ENCODE measurements around the gene MAMDC4.

Gene MAMDC4

GRCh38 chr9:136849038-136849959 is 2.8 kb upstream of the MAMDC4 start, which contains the start of gene PHPT1:
PHPT1 (plus strand) TSS chr9:136849409; CDS start chr9:136849431, 22 bp downstream.
- DNase-seq (ENCODE audit: low read depth in 2 of 2, low spot score in 1 of 2), result peak; percentile 87 to 91

- no peak for DNase-seq (ENCODE audit: low read depth in 2 of 2, low spot score in 1 of 2)
Observed at GRCh38 chr9:136849960-136850865, 1.9 kb upstream of the MAMDC4 start.

- no peak for DNase-seq (ENCODE audit: low read depth in 2 of 2, low spot score in 1 of 2)
Observed at GRCh38 chr9:136850866-136851775, 1.0 kb upstream of the MAMDC4 start.

- DNase-seq (ENCODE audit: low read depth in 2 of 2, low spot score in 1 of 2), result no peak
Observed at GRCh38 chr9:136852664-136853595, 784 bp downstream of the MAMDC4 start.

DNA sequence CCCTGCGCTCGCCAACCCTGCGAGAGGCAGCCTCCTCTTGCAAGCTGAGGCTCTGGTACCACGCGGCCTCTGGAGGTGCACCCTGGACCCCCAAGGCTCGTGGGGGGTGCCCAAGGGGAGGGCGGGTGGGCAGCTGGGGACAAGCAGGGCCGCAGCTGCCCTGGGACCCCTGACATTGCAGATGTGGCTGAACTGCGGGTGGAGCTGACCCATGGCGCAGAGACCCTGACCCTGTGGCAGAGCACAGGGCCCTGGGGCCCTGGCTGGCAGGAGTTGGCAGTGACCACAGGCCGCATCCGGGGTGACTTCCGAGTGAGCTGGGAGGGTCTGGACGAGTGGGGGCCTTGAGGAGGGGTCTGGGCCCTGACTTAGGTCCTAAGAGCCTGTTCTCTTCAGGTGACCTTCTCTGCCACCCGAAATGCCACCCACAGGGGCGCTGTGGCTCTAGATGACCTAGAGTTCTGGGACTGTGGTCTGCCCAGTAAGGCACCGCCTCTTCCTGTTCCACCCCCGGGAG is 1.5 kb downstream of the MAMDC4 start:
- no peak for DNase-seq (ENCODE audit: low read depth in 2 of 2, low spot score in 1 of 2)

DNA sequence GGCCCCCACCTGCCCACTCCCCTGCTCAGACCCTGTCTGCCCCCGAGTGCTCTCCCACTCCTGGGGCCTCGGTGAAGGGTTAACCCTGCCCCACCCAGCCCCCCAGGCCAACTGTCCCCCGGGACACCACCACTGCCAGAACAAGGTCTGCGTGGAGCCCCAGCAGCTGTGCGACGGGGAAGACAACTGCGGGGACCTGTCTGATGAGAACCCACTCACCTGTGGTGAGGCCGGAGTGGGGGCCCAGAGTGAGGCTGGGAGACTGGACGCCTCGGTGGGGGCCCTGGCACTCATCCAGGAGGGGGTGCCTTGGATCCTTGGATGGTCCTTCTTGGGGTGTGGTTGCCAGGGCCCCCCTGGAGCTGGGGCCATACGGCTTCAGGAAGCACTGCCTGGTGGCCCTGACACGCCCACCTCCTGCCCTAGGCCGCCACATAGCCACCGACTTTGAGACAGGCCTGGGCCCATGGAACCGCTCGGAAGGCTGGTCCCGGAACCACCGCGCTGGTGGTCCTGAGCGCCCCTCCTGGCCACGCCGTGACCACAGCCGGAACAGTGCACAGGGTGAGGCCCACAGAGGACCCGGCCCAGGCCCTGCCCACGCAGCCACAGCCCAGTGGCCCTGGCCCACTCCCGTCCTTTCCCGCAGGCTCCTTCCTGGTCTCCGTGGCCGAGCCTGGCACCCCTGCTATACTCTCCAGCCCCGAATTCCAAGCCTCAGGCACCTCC is 2.1 kb downstream of the MAMDC4 start:
- no peak for DNase-seq (ENCODE audit: low read depth in 2 of 2, low spot score in 1 of 2)

DNA sequence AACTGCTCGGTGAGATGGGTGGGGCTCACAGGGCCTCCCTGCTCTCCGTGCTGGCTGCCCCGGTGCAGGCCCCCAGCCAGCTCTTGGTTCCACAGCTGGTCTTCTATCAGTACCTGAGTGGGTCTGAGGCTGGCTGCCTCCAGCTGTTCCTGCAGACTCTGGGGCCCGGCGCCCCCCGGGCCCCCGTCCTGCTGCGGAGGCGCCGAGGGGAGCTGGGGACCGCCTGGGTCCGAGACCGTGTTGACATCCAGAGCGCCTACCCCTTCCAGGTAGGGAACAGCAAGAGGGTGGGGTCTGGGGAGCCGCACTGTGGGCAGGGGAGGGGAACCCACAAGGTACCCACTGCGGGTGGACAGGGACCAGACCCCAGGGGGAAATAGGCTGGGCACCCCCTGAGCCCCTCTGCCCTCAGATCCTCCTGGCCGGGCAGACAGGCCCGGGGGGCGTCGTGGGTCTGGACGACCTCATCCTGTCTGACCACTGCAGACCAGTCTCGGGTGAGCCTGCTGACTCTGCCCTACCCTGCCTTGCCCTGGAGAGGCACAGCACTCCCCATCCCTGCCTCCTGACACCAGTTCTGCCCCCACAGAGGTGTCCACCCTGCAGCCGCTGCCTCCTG is 2.8 kb downstream of the MAMDC4 start:
- DNase-seq (ENCODE audit: low read depth in 2 of 2, low spot score in 1 of 2), result no peak

DNA sequence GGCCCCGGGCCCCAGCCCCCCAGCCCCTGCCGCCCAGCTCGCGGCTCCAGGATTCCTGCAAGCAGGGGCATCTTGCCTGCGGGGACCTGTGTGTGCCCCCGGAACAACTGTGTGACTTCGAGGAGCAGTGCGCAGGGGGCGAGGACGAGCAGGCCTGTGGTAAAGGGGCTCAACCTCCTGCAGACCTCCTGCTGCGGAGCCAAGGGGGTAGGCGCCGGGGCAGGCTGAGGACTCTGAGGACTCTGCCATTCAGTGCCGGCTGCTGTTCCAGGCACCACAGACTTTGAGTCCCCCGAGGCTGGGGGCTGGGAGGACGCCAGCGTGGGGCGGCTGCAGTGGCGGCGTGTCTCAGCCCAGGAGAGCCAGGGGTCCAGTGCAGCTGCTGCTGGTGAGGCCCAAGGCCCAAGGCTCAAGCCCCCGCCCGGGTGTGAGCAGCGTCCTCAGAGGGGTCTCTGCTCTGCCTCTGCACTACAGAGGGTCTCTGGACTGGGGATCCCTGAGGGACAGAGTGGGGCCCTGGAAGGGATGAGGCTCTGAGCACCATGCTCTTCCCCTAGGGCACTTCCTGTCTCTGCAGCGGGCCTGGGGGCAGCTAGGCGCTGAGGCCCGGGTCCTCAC is 3.4 kb downstream of the MAMDC4 start:
- no peak for DNase-seq (ENCODE audit: low read depth in 2 of 2, low spot score in 1 of 2)

DNA sequence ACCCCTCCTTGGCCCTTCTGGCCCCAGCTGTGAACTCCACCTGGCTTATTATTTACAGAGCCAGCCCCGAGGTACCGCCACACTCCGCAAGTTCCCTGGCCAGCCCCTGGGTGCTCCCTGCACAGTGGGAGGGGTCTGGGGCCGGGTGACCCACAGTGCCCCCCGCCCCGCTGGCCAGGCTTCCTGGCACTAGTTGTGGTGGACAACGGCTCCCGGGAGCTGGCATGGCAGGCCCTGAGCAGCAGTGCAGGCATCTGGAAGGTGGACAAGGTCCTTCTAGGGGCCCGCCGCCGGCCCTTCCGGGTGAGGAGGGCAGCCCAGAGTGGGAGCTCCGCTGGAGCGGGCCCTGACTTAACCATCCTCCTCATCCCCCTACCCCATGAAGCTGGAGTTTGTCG is 3.9 kb downstream of the MAMDC4 start:
- DNase-seq (ENCODE audit: low read depth in 2 of 2, low spot score in 1 of 2), result no peak

DNA sequence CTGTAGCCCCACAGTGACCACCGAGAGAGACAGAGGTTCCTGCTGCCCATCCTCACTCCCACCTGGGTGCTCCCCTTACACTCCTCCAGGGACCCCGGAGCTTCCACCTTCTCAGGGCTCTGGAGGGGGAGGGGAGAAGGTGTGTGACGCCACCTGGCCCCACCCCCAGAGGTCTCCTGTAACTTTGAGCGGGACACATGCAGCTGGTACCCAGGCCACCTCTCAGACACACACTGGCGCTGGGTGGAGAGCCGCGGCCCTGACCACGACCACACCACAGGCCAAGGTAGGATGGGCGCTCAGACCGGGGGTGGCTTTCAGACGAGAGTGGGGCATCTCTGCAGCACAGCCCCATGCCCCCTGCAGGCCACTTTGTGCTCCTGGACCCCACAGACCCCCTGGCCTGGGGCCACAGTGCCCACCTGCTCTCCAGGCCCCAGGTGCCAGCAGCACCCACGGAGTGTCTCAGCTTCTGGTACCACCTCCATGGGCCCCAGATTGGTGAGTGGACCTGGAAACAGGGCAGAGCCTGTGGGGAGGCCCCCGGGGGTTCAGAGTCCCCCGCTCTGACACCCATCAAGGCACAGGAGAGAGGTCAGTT is 4.5 kb downstream of the MAMDC4 start:
- no peak for DNase-seq (ENCODE audit: low read depth in 2 of 2, low spot score in 1 of 2)

DNA sequence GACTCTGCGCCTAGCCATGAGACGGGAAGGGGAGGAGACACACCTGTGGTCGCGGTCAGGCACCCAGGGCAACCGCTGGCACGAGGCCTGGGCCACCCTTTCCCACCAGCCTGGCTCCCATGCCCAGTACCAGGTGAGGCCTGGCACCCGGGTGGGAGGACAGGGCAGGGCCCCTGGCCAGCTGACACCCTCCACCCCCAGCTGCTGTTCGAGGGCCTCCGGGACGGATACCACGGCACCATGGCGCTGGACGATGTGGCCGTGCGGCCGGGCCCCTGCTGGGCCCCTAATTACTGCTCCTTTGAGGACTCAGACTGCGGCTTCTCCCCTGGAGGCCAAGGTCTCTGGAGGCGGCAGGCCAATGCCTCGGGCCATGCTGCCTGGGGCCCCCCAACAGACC is 5.0 kb downstream of the MAMDC4 start:
- DNase-seq (ENCODE audit: low read depth in 2 of 2, low spot score in 1 of 2), result no peak

DNA sequence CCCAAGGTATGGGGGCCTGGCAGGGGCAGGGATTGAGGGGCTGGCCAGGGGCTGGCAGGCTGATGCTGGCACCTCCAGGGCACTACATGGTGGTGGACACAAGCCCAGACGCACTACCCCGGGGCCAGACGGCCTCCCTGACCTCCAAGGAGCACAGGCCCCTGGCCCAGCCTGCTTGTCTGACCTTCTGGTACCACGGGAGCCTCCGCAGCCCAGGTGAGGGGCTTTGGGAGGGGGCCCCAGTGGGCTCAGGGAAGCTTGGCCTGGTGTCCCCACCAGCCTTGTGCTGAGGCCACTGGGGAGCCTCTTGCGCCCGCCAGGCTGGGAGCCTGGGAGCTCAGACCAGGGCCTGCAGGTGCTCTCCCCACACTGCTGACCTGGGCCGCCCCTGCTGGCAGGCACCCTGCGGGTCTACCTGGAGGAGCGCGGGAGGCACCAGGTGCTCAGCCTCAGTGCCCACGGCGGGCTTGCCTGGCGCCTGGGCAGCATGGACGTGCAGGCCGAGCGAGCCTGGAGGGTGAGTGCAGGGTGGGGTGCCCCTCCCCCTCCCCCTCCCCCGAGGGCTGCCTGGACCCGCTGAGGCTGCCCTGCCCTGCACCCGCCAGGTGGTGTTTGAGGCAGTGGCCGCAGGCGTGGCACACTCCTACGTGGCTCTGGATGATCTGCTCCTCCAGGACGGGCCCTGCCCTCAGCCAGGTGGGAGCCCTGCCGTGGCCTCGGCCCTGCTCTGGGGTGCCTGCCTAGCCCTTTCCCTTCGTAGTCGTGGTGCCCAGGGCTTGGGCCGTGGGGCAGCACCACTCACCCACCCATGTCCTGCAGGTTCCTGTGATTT is 5.7 kb downstream of the MAMDC4 start:
- DNase-seq (ENCODE audit: low read depth in 2 of 2, low spot score in 1 of 2), result no peak

DNA sequence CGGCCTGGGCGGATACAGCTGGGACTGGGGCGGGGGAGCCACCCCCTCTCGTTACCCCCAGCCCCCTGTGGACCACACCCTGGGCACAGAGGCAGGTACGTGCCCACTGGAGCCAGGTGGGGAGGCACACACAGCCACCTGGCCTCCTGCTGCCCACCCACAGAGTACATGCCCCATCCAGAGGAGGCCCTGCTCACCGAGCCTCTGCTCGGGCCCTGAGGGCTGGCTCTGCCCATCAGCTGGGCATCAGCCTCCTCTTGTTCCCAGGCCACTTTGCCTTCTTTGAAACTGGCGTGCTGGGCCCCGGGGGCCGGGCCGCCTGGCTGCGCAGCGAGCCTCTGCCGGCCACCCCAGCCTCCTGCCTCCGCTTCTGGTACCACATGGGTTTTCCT is 6.3 kb downstream of the MAMDC4 start:
- DNase-seq (ENCODE audit: low read depth in 2 of 2, low spot score in 1 of 2), result no peak

DNA sequence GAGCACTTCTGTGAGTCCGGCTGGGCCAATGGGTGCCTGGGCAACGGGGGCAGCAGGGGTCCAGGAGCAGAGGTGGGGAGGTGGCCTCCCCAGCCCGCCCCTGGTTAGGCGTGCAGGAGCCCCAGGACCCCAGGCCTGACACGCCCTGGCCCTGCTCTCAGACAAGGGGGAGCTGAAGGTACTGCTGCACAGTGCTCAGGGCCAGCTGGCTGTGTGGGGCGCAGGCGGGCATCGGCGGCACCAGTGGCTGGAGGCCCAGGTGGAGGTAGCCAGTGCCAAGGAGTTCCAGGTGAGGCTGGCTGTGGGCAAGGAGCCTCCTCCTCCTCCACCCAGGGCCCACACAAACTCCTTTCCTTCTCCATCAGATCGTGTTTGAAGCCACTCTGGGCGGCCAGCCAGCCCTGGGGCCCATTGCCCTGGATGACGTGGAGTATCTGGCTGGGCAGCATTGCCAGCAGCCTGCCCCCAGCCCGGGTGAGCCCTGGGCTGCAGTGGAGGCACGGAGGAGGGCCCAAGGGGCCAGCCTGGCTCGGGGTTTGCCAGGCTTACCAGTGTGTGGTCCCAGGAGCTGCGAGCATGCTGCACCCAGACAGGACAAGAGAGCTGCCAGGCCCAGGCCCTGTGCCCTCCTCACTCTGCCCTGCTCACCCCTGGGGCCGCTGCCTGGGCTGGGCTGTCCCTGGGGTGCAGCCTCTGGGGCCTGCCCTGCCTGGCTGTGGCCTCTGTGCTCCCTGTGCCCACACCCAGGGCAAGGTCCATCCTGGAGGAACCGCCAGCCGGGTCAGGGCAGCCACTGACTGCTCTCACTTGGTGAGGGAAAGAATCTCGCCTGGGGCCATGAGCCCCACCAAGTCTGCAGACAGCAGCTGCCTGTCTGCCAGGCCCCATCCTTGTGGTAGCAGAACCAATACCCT is 7.0 kb downstream of the MAMDC4 start:
- DNase-seq (ENCODE audit: low read depth in 2 of 2, low spot score in 1 of 2), result no peak

- DNase-seq (ENCODE audit: low read depth in 2 of 2, low spot score in 1 of 2), result no peak
Observed at GRCh38 chr9:136860529-136860928, 8.4 kb downstream of the MAMDC4 start.

All from stimulated activated CD8-positive, alpha-beta memory T cell treated with anti-CD3 and anti-CD28 coated beads, Interleukin-4, amount 100 ng/mL, for 1 hour (primary cell).